DND-41 (cell line): Measurements from ENCODE around the gene DTNBP1.

Source experiments
- CTCF ChIP-seq: IDR thresholded peaks from 2 replicates; pipeline ENCODE4 v1.5.1; 2012; ENCODE audit warnings: borderline replicate concordance, low read length, moderate library complexity, mild to moderate bottlenecking; ENCODE audit not compliant: poor library complexity, severe bottlenecking; ENCODE audit errors: extremely low read depth
- EZH2 ChIP-seq: IDR thresholded peaks from 3 replicates; pipeline ENCODE4 v1.6.1; 2012; ENCODE audit warnings: borderline replicate concordance, low read depth, mild to moderate bottlenecking, moderate library complexity, low read length, inconsistent platforms; ENCODE audit not compliant: severe bottlenecking

- TF ChIP-seq CTCF (no peak), EZH2 (no peak)
Observed at GRCh38 chr6:15577550-15578171, 85.2 kb downstream of the DTNBP1 start.
